Measurements from ENCODE around the gene HSD17B2. TPM values are rescaled to one million over a fixed set of nuclear protein-coding genes. Genes with fewer than 3 reads are reported as not detected.

HSD17B2 gene
- total and polyA plus RNA-seq, 5 donors from 2014 or later, result 0.06 TPM; not detected in 4

DNA sequence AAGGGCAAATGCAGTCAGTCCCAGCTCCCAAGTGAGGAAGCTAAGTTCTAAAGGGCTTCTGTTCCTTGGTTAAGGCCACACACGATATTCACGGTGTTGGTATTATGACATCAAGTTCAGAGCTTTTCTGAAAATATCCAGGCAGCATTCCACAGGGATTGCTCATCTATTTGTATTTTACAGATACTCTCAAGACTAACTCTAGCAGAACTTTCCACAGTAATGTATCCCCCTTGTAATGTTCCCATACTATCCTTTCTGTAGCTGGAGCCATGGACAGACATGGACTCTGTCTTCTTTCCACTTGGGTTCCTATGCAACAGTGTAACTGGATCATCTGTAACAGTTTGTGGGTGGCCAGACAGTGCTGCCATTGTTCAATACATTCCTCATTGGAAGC, 37.3 kb upstream of the HSD17B2 start:
- Histone ChIP-seq H3K27ac (ENCODE audit: insufficient read depth, low read length, poor library complexity, severe bottlenecking) (no peak overlapping the region), H3K9me3 (ENCODE audit: control insufficient read depth in 2 of 2, low read length in 2 of 2) (no peaks in the 10 kb centered on the region), H3K27me3 (ENCODE audit: control insufficient read depth, insufficient read depth, low read length) (no peaks in the 10 kb centered on the region), H3K4me1 (ENCODE audit: control insufficient read depth, insufficient read depth, low read length, poor library complexity, severe bottlenecking) (no peaks in the 10 kb centered on the region), H3K36me3 (ENCODE audit: control insufficient read depth, insufficient read depth, low read length) (peaks cover 34% of the 10 kb centered on the region), H3K4me3 (ENCODE audit: low read depth, low read length) (no peak overlapping the region)
- Mint-ChIP-seq H3K27me3 (no peaks in the 10 kb centered on the region), H3K27ac (no peak overlapping the region), H3K36me3 (peaks cover 15% of the 10 kb centered on the region), H3K4me1 (peaks cover 0 to 3% (median under 1%) of the 10 kb centered on the region in 4 donors), H3K9me3 (peaks cover 0 to 2% (median 0%) of the 10 kb centered on the region in 7 donors), H3K4me3 (no peak overlapping the region)
- no peak for DNase-seq
- ATAC-seq (ENCODE audit: low read depth in 2 of 2), result no peak

- Histone ChIP-seq H3K27me3 (ENCODE audit: control insufficient read depth, insufficient read depth, low read length) (no peaks in the 10 kb centered on the region), H3K4me3 (ENCODE audit: low read depth, low read length) (no peak overlapping the region), H3K27ac (ENCODE audit: insufficient read depth, low read length, poor library complexity, severe bottlenecking) (no peak overlapping the region), H3K4me1 (ENCODE audit: control insufficient read depth, insufficient read depth, low read length, poor library complexity, severe bottlenecking) (no peaks in the 10 kb centered on the region), H3K36me3 (ENCODE audit: control insufficient read depth, insufficient read depth, low read length) (peaks cover 24% of the 10 kb centered on the region), H3K9me3 (ENCODE audit: control insufficient read depth in 2 of 2, low read length in 2 of 2) (no peaks in the 10 kb centered on the region)
- peaks cover 4 to 13% (median 9%) of the 10 kb centered on the region in 4 donors for H3K4me1 Mint-ChIP-seq
- H3K27ac Mint-ChIP-seq, result no peak overlapping the region
- peaks cover 15% of the 10 kb centered on the region for H3K36me3 Mint-ChIP-seq
- H3K4me3 Mint-ChIP-seq, result no peak overlapping the region
- ATAC-seq (ENCODE audit: low read depth in 2 of 2) (no peak), DNase-seq (no peak)
- peaks cover 0 to 3% (median 0%) of the 10 kb centered on the region in 7 donors for H3K9me3 Mint-ChIP-seq
- H3K27me3 Mint-ChIP-seq, result peaks cover 6% of the 10 kb centered on the region
These were observed 32.2 kb upstream of the HSD17B2 start for GRCh38 chr16:82002831-82003230.

DNA sequence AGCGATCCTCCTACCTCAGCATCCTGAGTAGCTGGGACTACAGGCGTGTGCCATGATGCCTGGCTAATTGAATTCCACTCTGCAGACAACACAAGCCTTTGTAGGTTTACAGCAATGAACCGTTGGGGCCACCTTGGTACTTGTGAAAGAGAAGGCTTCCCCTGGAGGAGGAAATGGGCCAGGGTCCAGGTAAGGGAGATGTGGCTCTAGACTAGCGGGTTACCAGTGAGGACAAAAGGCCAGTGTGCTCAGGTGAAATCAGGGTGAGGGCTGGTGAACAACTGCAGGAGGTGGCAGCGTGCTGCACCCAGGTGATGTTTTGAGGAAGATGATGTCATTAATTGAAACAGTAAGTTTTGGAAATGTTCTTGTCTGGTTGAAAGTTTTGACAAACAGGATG, 30.5 kb upstream of the HSD17B2 start:
- Histone ChIP-seq H3K4me1 (ENCODE audit: control insufficient read depth, insufficient read depth, low read length, poor library complexity, severe bottlenecking) (no peaks in the 10 kb centered on the region), H3K4me3 (ENCODE audit: low read depth, low read length) (no peak overlapping the region), H3K27me3 (ENCODE audit: control insufficient read depth, insufficient read depth, low read length) (no peaks in the 10 kb centered on the region), H3K9me3 (ENCODE audit: control insufficient read depth in 2 of 2, low read length in 2 of 2) (peaks cover 0 to 9% of the 10 kb centered on the region in 2 experiments), H3K27ac (ENCODE audit: insufficient read depth, low read length, poor library complexity, severe bottlenecking) (no peak overlapping the region), H3K36me3 (ENCODE audit: control insufficient read depth, insufficient read depth, low read length) (peaks cover 8% of the 10 kb centered on the region)
- H3K4me3 Mint-ChIP-seq, result no peak overlapping the region
- DNase-seq, result no peak
- ATAC-seq (ENCODE audit: low read depth in 2 of 2), result no peak
- peaks cover 14% of the 10 kb centered on the region for H3K36me3 Mint-ChIP-seq
- H3K4me1 Mint-ChIP-seq, result peaks cover 6 to 20% (median 11%) of the 10 kb centered on the region in 4 donors
- H3K9me3 Mint-ChIP-seq, result peaks cover 0 to 10% (median 4%) of the 10 kb centered on the region in 7 donors
- peaks cover 6% of the 10 kb centered on the region for H3K27me3 Mint-ChIP-seq
- no peak overlapping the region for H3K27ac Mint-ChIP-seq

- H3K4me1 Mint-ChIP-seq, result peaks cover 6 to 20% (median 14%) of the 10 kb centered on the region in 4 donors
- H3K36me3 Mint-ChIP-seq, result peaks cover 14% of the 10 kb centered on the region
- H3K9me3 ChIP-seq (ENCODE audit: control insufficient read depth in 2 of 2, low read length in 2 of 2), result peaks cover 0 to 9% of the 10 kb centered on the region in 2 experiments
- H3K36me3 ChIP-seq (ENCODE audit: control insufficient read depth, insufficient read depth, low read length), result peaks cover 3% of the 10 kb centered on the region
- no peak for DNase-seq
- H3K27ac ChIP-seq (ENCODE audit: insufficient read depth, low read length, poor library complexity, severe bottlenecking), result no peak overlapping the region
- peaks cover 1 to 14% (median 6%) of the 10 kb centered on the region in 7 donors for H3K9me3 Mint-ChIP-seq
- peaks cover 10% of the 10 kb centered on the region for H3K27me3 Mint-ChIP-seq
- H3K4me1 ChIP-seq (ENCODE audit: control insufficient read depth, insufficient read depth, low read length, poor library complexity, severe bottlenecking), result no peaks in the 10 kb centered on the region
- H3K4me3 Mint-ChIP-seq, result no peak overlapping the region
- no peak overlapping the region for H3K4me3 ChIP-seq (ENCODE audit: low read depth, low read length)
- no peak for ATAC-seq (ENCODE audit: low read depth in 2 of 2)
- H3K27me3 ChIP-seq (ENCODE audit: control insufficient read depth, insufficient read depth, low read length), result no peaks in the 10 kb centered on the region
- no peak overlapping the region for H3K27ac Mint-ChIP-seq
These were observed 29.8 kb upstream of the HSD17B2 start for GRCh38 chr16:82005027-82005830.

GRCh38 chr16:82006036-82006435, 29.0 kb upstream of the HSD17B2 start:
- no peak for DNase-seq
- Mint-ChIP-seq H3K4me1 (peaks cover 13 to 23% (median 19%) of the 10 kb centered on the region in 4 donors), H3K27me3 (peaks cover 15% of the 10 kb centered on the region), H3K27ac (no peak overlapping the region), H3K36me3 (peaks cover 14% of the 10 kb centered on the region), H3K4me3 (no peak overlapping the region), H3K9me3 (peaks cover 1 to 17% (median 6%) of the 10 kb centered on the region in 7 donors)
- H3K27me3 ChIP-seq (ENCODE audit: control insufficient read depth, insufficient read depth, low read length), result no peaks in the 10 kb centered on the region
- no peak for ATAC-seq (ENCODE audit: low read depth in 2 of 2)
- no peaks in the 10 kb centered on the region for H3K36me3 ChIP-seq (ENCODE audit: control insufficient read depth, insufficient read depth, low read length)
- no peak overlapping the region for H3K4me3 ChIP-seq (ENCODE audit: low read depth, low read length)
- peaks cover 0 to 9% of the 10 kb centered on the region in 2 experiments for H3K9me3 ChIP-seq (ENCODE audit: control insufficient read depth in 2 of 2, low read length in 2 of 2)
- no peaks in the 10 kb centered on the region for H3K4me1 ChIP-seq (ENCODE audit: control insufficient read depth, insufficient read depth, low read length, poor library complexity, severe bottlenecking)
- no peak overlapping the region for H3K27ac ChIP-seq (ENCODE audit: insufficient read depth, low read length, poor library complexity, severe bottlenecking)

DNA sequence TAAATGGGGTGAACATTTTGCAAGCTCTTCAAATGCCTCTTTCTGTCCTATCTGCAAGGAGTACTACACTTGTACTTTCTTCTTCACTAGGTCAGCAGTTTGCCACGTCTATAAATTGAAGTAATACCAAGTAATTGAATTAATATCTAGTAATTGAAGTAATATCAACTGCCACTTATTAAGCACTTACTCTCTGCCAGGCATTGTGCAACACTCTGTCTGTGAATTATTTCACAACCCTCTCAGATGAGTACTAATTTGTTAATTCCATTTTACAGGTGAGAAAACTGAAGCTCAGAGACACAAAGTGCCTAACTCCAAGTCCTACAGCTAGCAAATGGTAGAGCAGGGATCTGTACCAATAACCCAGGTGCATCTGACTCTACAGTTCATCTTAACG, 27.9 kb upstream of the HSD17B2 start:
- peaks cover 14% of the 10 kb centered on the region for H3K36me3 Mint-ChIP-seq
- no peak overlapping the region for H3K4me3 ChIP-seq (ENCODE audit: low read depth, low read length)
- H3K4me1 ChIP-seq (ENCODE audit: control insufficient read depth, insufficient read depth, low read length, poor library complexity, severe bottlenecking), result peaks cover 7% of the 10 kb centered on the region
- H3K9me3 ChIP-seq (ENCODE audit: control insufficient read depth in 2 of 2, low read length in 2 of 2), result peaks cover 0 to 9% of the 10 kb centered on the region in 2 experiments
- H3K27me3 Mint-ChIP-seq, result peaks cover 24% of the 10 kb centered on the region
- no peak for DNase-seq
- H3K4me3 Mint-ChIP-seq, result no peak overlapping the region
- H3K4me1 Mint-ChIP-seq, result peaks cover 19 to 32% (median 27%) of the 10 kb centered on the region in 4 donors
- H3K36me3 ChIP-seq (ENCODE audit: control insufficient read depth, insufficient read depth, low read length), result no peaks in the 10 kb centered on the region
- no peaks in the 10 kb centered on the region for H3K27me3 ChIP-seq (ENCODE audit: control insufficient read depth, insufficient read depth, low read length)
- ATAC-seq (ENCODE audit: low read depth in 2 of 2), result no peak
- H3K27ac Mint-ChIP-seq, result no peak overlapping the region
- no peak overlapping the region for H3K27ac ChIP-seq (ENCODE audit: insufficient read depth, low read length, poor library complexity, severe bottlenecking)
- H3K9me3 Mint-ChIP-seq, result peaks cover 2 to 20% (median 6%) of the 10 kb centered on the region in 7 donors

- peaks cover 2 to 20% (median 6%) of the 10 kb centered on the region in 7 donors for H3K9me3 Mint-ChIP-seq
These were observed 26.0 kb upstream of the HSD17B2 start for GRCh38 chr16:82008957-82009592.

More at GRCh38 chr16:82008957-82009592, 26.0 kb upstream of the HSD17B2 start:
- DNase-seq (no peak), ATAC-seq (ENCODE audit: low read depth in 2 of 2) (no peak)
- no peak overlapping the region for H3K4me3 ChIP-seq (ENCODE audit: low read depth, low read length)
- Mint-ChIP-seq H3K36me3 (peaks cover 12% of the 10 kb centered on the region), H3K4me3 (peak overlapping the region in 3 of 4 donors; percentile 15 to 81 (median 58)), H3K27ac (no peak overlapping the region), H3K27me3 (peaks cover 31% of the 10 kb centered on the region), H3K4me1 (peaks cover 17 to 28% (median 26%) of the 10 kb centered on the region in 4 donors)
- peaks cover 0 to 9% of the 10 kb centered on the region in 2 experiments for H3K9me3 ChIP-seq (ENCODE audit: control insufficient read depth in 2 of 2, low read length in 2 of 2)
- no peak overlapping the region for H3K27ac ChIP-seq (ENCODE audit: insufficient read depth, low read length, poor library complexity, severe bottlenecking)
- no peaks in the 10 kb centered on the region for H3K36me3 ChIP-seq (ENCODE audit: control insufficient read depth, insufficient read depth, low read length)
- H3K4me1 ChIP-seq (ENCODE audit: control insufficient read depth, insufficient read depth, low read length, poor library complexity, severe bottlenecking), result peaks cover 7% of the 10 kb centered on the region
- H3K27me3 ChIP-seq (ENCODE audit: control insufficient read depth, insufficient read depth, low read length), result no peaks in the 10 kb centered on the region

All from CD4-positive, CD25-positive, alpha-beta regulatory T cell (primary cell).